Measurements from ENCODE around the gene AFF2. TPM values are rescaled to one million over a fixed set of nuclear protein-coding genes. Genes with fewer than 3 reads are reported as not detected.

AFF2 gene
- total and polyA plus RNA-seq, 2 donors (not counting 3 experiments of a cell fraction or from before 2014, with no cell fraction given), result 0.03 to 0.07 TPM

- FAIRE-seq, result peak; percentile 43
- dilution Hi-C loops (cut with MboI; ENCODE audit: extremely low pct_ligation_motif_present, low sequenced_read_pairs), result no loop called here
- H3K9ac ChIP-seq (replicated peaks; ENCODE audit: extremely low read depth, insufficient read depth, low read length), result no peak overlapping the region
- no peak overlapping the region for H3K27ac ChIP-seq (ENCODE audit: insufficient read depth, low read depth, low read length)
- H3K27me3 ChIP-seq (ENCODE audit: control insufficient read depth in 2 of 2, insufficient read depth in 2 of 2, low read length in 2 of 2), result no peaks in the 10 kb centered on the region
- intact Hi-C loops (cut with micrococcal nuclease), result no loop called here
- no peaks in the 10 kb centered on the region for H3K9me3 ChIP-seq (replicated peaks; ENCODE audit: control insufficient read depth, insufficient read depth, low read length)
- H3K4me1 ChIP-seq (ENCODE audit: control insufficient read depth, extremely low read depth, insufficient read depth, low read length), result no peaks in the 10 kb centered on the region
- no peaks in the 10 kb centered on the region for H3K9me1 ChIP-seq (replicated peaks; ENCODE audit: control insufficient read depth, extremely low read depth, insufficient read depth, low read length)
- H3K4me3 ChIP-seq (replicated peaks in 1 of 3; ENCODE audit: insufficient read depth in 1 of 3, low read depth in 1 of 3, low read length in 3 of 3), result no peak overlapping the region
- no peak for DNase-seq (ENCODE audit: low read depth, low spot score)
- H4K20me1 ChIP-seq (replicated peaks; ENCODE audit: control insufficient read depth, extremely low read depth, insufficient read depth, low read length), result no peaks in the 10 kb centered on the region
- H3K79me2 ChIP-seq (ENCODE audit: control insufficient read depth, insufficient read depth, low read length), result no peaks in the 10 kb centered on the region
- H3K4me2 ChIP-seq (ENCODE audit: insufficient read depth, low read length), result no peak overlapping the region
- ChIA-PET CTCF (no interaction called here), POLR2A (no interaction called here)
- BruUV-seq (replicated peaks), result no TSS peak
- H2AFZ ChIP-seq (ENCODE audit: low read depth, low read length), result no peak overlapping the region
- TF ChIP-seq MAX (IDR thresholded peaks at IDR 0.05; ENCODE audit: insufficient read depth, insufficient read length), result no peak
- TF ChIP-seq CTCF (IDR thresholded peaks at IDR 0.05; ENCODE audit: extremely low read depth in 1 of 2, insufficient read depth in 1 of 2, low read depth in 1 of 2, low read length in 2 of 2), result no peak
- H3K36me3 ChIP-seq (ENCODE audit: control insufficient read depth in 2 of 2, extremely low read depth in 1 of 2, insufficient read depth in 2 of 2, low read length in 2 of 2), result no peaks in the 10 kb centered on the region
These were observed 433.5 kb downstream of the AFF2 start for GRCh38 chrX:148933881-148934280.

- no TSS peak for BruUV-seq (replicated peaks)
- H4K20me1 ChIP-seq (replicated peaks; ENCODE audit: control insufficient read depth, extremely low read depth, insufficient read depth, low read length), result no peaks in the 10 kb centered on the region
- TF ChIP-seq FOS (IDR thresholded peaks at IDR 0.05; ENCODE audit: borderline replicate concordance, insufficient read depth, low read length) (no peak), JUN (IDR thresholded peaks at IDR 0.05; ENCODE audit: borderline replicate concordance, insufficient read depth, insufficient read length, low read depth) (no peak), POLR2AphosphoS5 (IDR thresholded peaks at IDR 0.05; ENCODE audit: insufficient read depth, low read depth, low read length) (no peak), CTCF (IDR thresholded peaks at IDR 0.05; ENCODE audit: extremely low read depth in 1 of 2, insufficient read depth in 1 of 2, low read depth in 1 of 2, low read length in 2 of 2) (no peak), MYC (IDR thresholded peaks at IDR 0.05; ENCODE audit: low read depth, low read length) (no peak), EZH2 (IDR thresholded peaks at IDR 0.05; ENCODE audit: borderline replicate concordance, low read depth, low read length, severe bottlenecking) (no peak), POLR2A (IDR thresholded peaks at IDR 0.05; ENCODE audit: low read depth, low read length) (no peak), MAX (IDR thresholded peaks at IDR 0.05; ENCODE audit: insufficient read depth, insufficient read length) (no peak), GATA2 (IDR thresholded peaks at IDR 0.05; ENCODE audit: insufficient read depth, insufficient read length, low read depth, low read length) (no peak)
- no peak overlapping the region for H3K9ac ChIP-seq (replicated peaks; ENCODE audit: extremely low read depth, insufficient read depth, low read length)
- ChIA-PET CTCF (no interaction called here), POLR2A (no interaction called here)
- no peak overlapping the region for H3K4me3 ChIP-seq (replicated peaks in 1 of 3; ENCODE audit: insufficient read depth in 1 of 3, low read depth in 1 of 3, low read length in 3 of 3)
- no peak overlapping the region for H2AFZ ChIP-seq (ENCODE audit: low read depth, low read length)
- H3K79me2 ChIP-seq (ENCODE audit: control insufficient read depth, insufficient read depth, low read length), result no peaks in the 10 kb centered on the region
- FAIRE-seq, result no peak
- no peaks in the 10 kb centered on the region for H3K9me3 ChIP-seq (replicated peaks; ENCODE audit: control insufficient read depth, insufficient read depth, low read length)
- intact Hi-C loops (cut with micrococcal nuclease), result no loop called here
- dilution Hi-C loops (cut with MboI; ENCODE audit: extremely low pct_ligation_motif_present, low sequenced_read_pairs), result no loop called here
- no peaks in the 10 kb centered on the region for H3K9me1 ChIP-seq (replicated peaks; ENCODE audit: control insufficient read depth, extremely low read depth, insufficient read depth, low read length)
- H3K4me1 ChIP-seq (ENCODE audit: control insufficient read depth, extremely low read depth, insufficient read depth, low read length), result no peaks in the 10 kb centered on the region
- H3K36me3 ChIP-seq (ENCODE audit: control insufficient read depth in 2 of 2, extremely low read depth in 1 of 2, insufficient read depth in 2 of 2, low read length in 2 of 2), result no peaks in the 10 kb centered on the region
- no peak overlapping the region for H3K27ac ChIP-seq (ENCODE audit: insufficient read depth, low read depth, low read length)
- no peaks in the 10 kb centered on the region for H3K27me3 ChIP-seq (ENCODE audit: control insufficient read depth in 2 of 2, insufficient read depth in 2 of 2, low read length in 2 of 2)
- no peak overlapping the region for H3K4me2 ChIP-seq (ENCODE audit: insufficient read depth, low read length)
- no peak for DNase-seq (ENCODE audit: low read depth, low spot score)
These were observed 437.9 kb downstream of the AFF2 start for GRCh38 chrX:148938348-148938747.

All from endothelial cell of umbilical vein (primary cell).